ENCODE results near the gene LRRC28. TPM values are rescaled to one million over a fixed set of nuclear protein-coding genes. Genes with fewer than 3 reads are reported as not detected.

LRRC28 gene
- total RNA-seq, 3 donors from 2014 or later (not counting 1 experiment from before 2014, with no cell fraction given): 18.2 to 20.9 (median 18.7) TPM

GRCh38 chr15:99282121-99282520 lies 30.8 kb downstream of the LRRC28 start:
- intact Hi-C loops (cut with micrococcal nuclease): no loop called here
- H3K27me3 Mint-ChIP-seq (ENCODE audit: low read depth in 2 of 2): no peaks in the 10 kb centered on the region
- no peaks in the 10 kb centered on the region for H3K27me3 ChIP-seq (ENCODE audit: control insufficient read depth, insufficient read depth, low read length)
- no peak overlapping the region for H3K4me3 ChIP-seq (ENCODE audit: low read length)
- H3K9me3 ChIP-seq (ENCODE audit: control insufficient read depth, insufficient read depth, low read length): no peaks in the 10 kb centered on the region
- DNase-seq (no peak), ATAC-seq (no peak)
- peaks cover 21 to 22% of the 10 kb centered on the region in 2 donors for H3K4me1 Mint-ChIP-seq
- H3K9me3 Mint-ChIP-seq: no peaks in the 10 kb centered on the region
- no peak overlapping the region for H3K27ac ChIP-seq (ENCODE audit: low read length)
- no peaks in the 10 kb centered on the region for H3K36me3 ChIP-seq (ENCODE audit: control insufficient read depth, insufficient read depth, low read length)
- H3K4me3 Mint-ChIP-seq: no peak overlapping the region
- no peaks in the 10 kb centered on the region for H3K36me3 Mint-ChIP-seq
- no peak for TF ChIP-seq CTCF (IDR thresholded peaks at IDR 0.05)
- no peaks in the 10 kb centered on the region for H3K4me1 ChIP-seq (ENCODE audit: control insufficient read depth, insufficient read depth, low read length)
- no peak overlapping the region for H3K27ac Mint-ChIP-seq

- no peaks in the 10 kb centered on the region for H3K9me3 Mint-ChIP-seq
Measured at GRCh38 chr15:99282586-99282985, 31.3 kb downstream of the LRRC28 start.

GRCh38 chr15:99283717-99284116 lies 32.4 kb downstream of the LRRC28 start:
- no peak for TF ChIP-seq CTCF (IDR thresholded peaks at IDR 0.05)
- Histone ChIP-seq H3K27ac (ENCODE audit: low read length) (no peak overlapping the region), H3K27me3 (ENCODE audit: control insufficient read depth, insufficient read depth, low read length) (no peaks in the 10 kb centered on the region), H3K4me1 (ENCODE audit: control insufficient read depth, insufficient read depth, low read length) (no peaks in the 10 kb centered on the region), H3K36me3 (ENCODE audit: control insufficient read depth, insufficient read depth, low read length) (no peaks in the 10 kb centered on the region), H3K4me3 (ENCODE audit: low read length) (no peak overlapping the region), H3K9me3 (ENCODE audit: control insufficient read depth, insufficient read depth, low read length) (no peaks in the 10 kb centered on the region)
- intact Hi-C loops (cut with micrococcal nuclease): no loop called here
- Mint-ChIP-seq H3K36me3 (no peaks in the 10 kb centered on the region), H3K4me1 (peaks cover 21% of the 10 kb centered on the region in 2 donors), H3K9me3 (no peaks in the 10 kb centered on the region), H3K27me3 (ENCODE audit: low read depth in 2 of 2) (no peaks in the 10 kb centered on the region), H3K27ac (no peak overlapping the region), H3K4me3 (no peak overlapping the region)
- DNase-seq: no peak
- ATAC-seq: no peak

More at GRCh38 chr15:99282586-99282985, 31.3 kb downstream of the LRRC28 start:
- Histone ChIP-seq H3K36me3 (ENCODE audit: control insufficient read depth, insufficient read depth, low read length) (no peaks in the 10 kb centered on the region), H3K27me3 (ENCODE audit: control insufficient read depth, insufficient read depth, low read length) (no peaks in the 10 kb centered on the region), H3K4me3 (ENCODE audit: low read length) (no peak overlapping the region), H3K27ac (ENCODE audit: low read length) (no peak overlapping the region), H3K9me3 (ENCODE audit: control insufficient read depth, insufficient read depth, low read length) (no peaks in the 10 kb centered on the region), H3K4me1 (ENCODE audit: control insufficient read depth, insufficient read depth, low read length) (no peaks in the 10 kb centered on the region)
- intact Hi-C loops (cut with micrococcal nuclease): no loop called here
- no peaks in the 10 kb centered on the region for H3K36me3 Mint-ChIP-seq
- H3K4me1 Mint-ChIP-seq: peaks cover 21 to 22% of the 10 kb centered on the region in 2 donors
- no peaks in the 10 kb centered on the region for H3K27me3 Mint-ChIP-seq (ENCODE audit: low read depth in 2 of 2)
- no peak for DNase-seq
- 96% methylated on average over 4 of the region's 5 CpGs for WGBS (ENCODE audit: insufficient coverage)
- TF ChIP-seq CTCF (IDR thresholded peaks at IDR 0.05): no peak
- ATAC-seq: no peak
- H3K4me3 Mint-ChIP-seq: no peak overlapping the region
- H3K27ac Mint-ChIP-seq: no peak overlapping the region

- no peaks in the 10 kb centered on the region for H3K9me3 ChIP-seq (ENCODE audit: control insufficient read depth, insufficient read depth, low read length)
- no peak overlapping the region for H3K4me3 ChIP-seq (ENCODE audit: low read length)
- intact Hi-C loops (cut with micrococcal nuclease): no loop called here
- H3K36me3 ChIP-seq (ENCODE audit: control insufficient read depth, insufficient read depth, low read length): no peaks in the 10 kb centered on the region
- DNase-seq (no peak), ATAC-seq (no peak)
- peaks cover 16% of the 10 kb centered on the region for H3K36me3 Mint-ChIP-seq
- no peak overlapping the region for H3K4me3 Mint-ChIP-seq
- no peaks in the 10 kb centered on the region for H3K9me3 Mint-ChIP-seq
- H3K27ac Mint-ChIP-seq: no peak overlapping the region
- H3K27ac ChIP-seq (ENCODE audit: low read length): no peak overlapping the region
- H3K27me3 Mint-ChIP-seq (ENCODE audit: low read depth in 2 of 2): no peaks in the 10 kb centered on the region
- no peak for TF ChIP-seq CTCF (IDR thresholded peaks at IDR 0.05)
- H3K4me1 ChIP-seq (ENCODE audit: control insufficient read depth, insufficient read depth, low read length): no peaks in the 10 kb centered on the region
- no peaks in the 10 kb centered on the region for H3K27me3 ChIP-seq (ENCODE audit: control insufficient read depth, insufficient read depth, low read length)
- no peaks in the 10 kb centered on the region for H3K4me1 Mint-ChIP-seq
Measured at GRCh38 chr15:99291643-99292042, 40.4 kb downstream of the LRRC28 start.
